ENCODE data around the gene TMEM134.

Gene TMEM134

GRCh38 chr11:67457453-67457852 is 11.6 kb downstream of the TMEM134 start:
- Histone ChIP-seq H3K4me1 (ENCODE audit: control insufficient read depth, insufficient read depth, low read length, poor library complexity, severe bottlenecking) (no peaks in the 10 kb centered on the region), H3K36me3 (ENCODE audit: control insufficient read depth, insufficient read depth, low read length) (no peaks in the 10 kb centered on the region), H3K27ac (ENCODE audit: insufficient read depth, low read length, poor library complexity, severe bottlenecking) (no peak overlapping the region), H3K9me3 (ENCODE audit: control insufficient read depth, low read length) (no peaks in the 10 kb centered on the region), H3K27me3 (replicated peaks; ENCODE audit: control insufficient read depth, insufficient read depth, low read length, poor library complexity, severe bottlenecking) (no peaks in the 10 kb centered on the region), H3K4me3 (ENCODE audit: insufficient read depth, low read depth, low read length, poor library complexity, severe bottlenecking) (no peak overlapping the region)
- no peak for DNase-seq

- DNase-seq = no peak
- no peaks in the 10 kb centered on the region for H3K4me1 ChIP-seq (ENCODE audit: control insufficient read depth, insufficient read depth, low read length, poor library complexity, severe bottlenecking)
- no peaks in the 10 kb centered on the region for H3K36me3 ChIP-seq (ENCODE audit: control insufficient read depth, insufficient read depth, low read length)
- H3K27me3 ChIP-seq (replicated peaks; ENCODE audit: control insufficient read depth, insufficient read depth, low read length, poor library complexity, severe bottlenecking) = no peaks in the 10 kb centered on the region
- H3K27ac ChIP-seq (ENCODE audit: insufficient read depth, low read length, poor library complexity, severe bottlenecking) = no peak overlapping the region
- H3K9me3 ChIP-seq (ENCODE audit: control insufficient read depth, low read length) = no peaks in the 10 kb centered on the region
- no peak overlapping the region for H3K4me3 ChIP-seq (ENCODE audit: insufficient read depth, low read depth, low read length, poor library complexity, severe bottlenecking)
Measured at GRCh38 chr11:67456068-67456705, 12.9 kb downstream of the TMEM134 start.

- Histone ChIP-seq H3K9me3 (ENCODE audit: control insufficient read depth, low read length) (no peaks in the 10 kb centered on the region), H3K4me3 (ENCODE audit: insufficient read depth, low read depth, low read length, poor library complexity, severe bottlenecking) (no peak within 1 kb of the TSS), H3K36me3 (ENCODE audit: control insufficient read depth, insufficient read depth, low read length) (no peaks in the 10 kb centered on the region), H3K27me3 (replicated peaks; ENCODE audit: control insufficient read depth, insufficient read depth, low read length, poor library complexity, severe bottlenecking) (no peaks in the 10 kb centered on the region), H3K27ac (ENCODE audit: insufficient read depth, low read length, poor library complexity, severe bottlenecking) (no peak within 1 kb of the TSS), H3K4me1 (ENCODE audit: control insufficient read depth, insufficient read depth, low read length, poor library complexity, severe bottlenecking) (no peaks in the 10 kb centered on the region)
- DNase-seq = no peak
Measured at GRCh38 chr11:67455054-67455453, 14.0 kb downstream of the TMEM134 start, which contains the start of gene CABP4. Gene CABP4 (plus strand): TSS chr11:67455354. CDS start chr11:67455424, 70 bp downstream.

GRCh38 chr11:67453816-67454732 is 15.0 kb downstream of the TMEM134 start:
- Histone ChIP-seq H3K36me3 (ENCODE audit: control insufficient read depth, insufficient read depth, low read length) (no peaks in the 10 kb centered on the region), H3K27ac (ENCODE audit: insufficient read depth, low read length, poor library complexity, severe bottlenecking) (no peak overlapping the region), H3K4me1 (ENCODE audit: control insufficient read depth, insufficient read depth, low read length, poor library complexity, severe bottlenecking) (peaks cover 4% of the 10 kb centered on the region), H3K27me3 (replicated peaks; ENCODE audit: control insufficient read depth, insufficient read depth, low read length, poor library complexity, severe bottlenecking) (no peaks in the 10 kb centered on the region), H3K4me3 (ENCODE audit: insufficient read depth, low read depth, low read length, poor library complexity, severe bottlenecking) (no peak overlapping the region), H3K9me3 (ENCODE audit: control insufficient read depth, low read length) (no peaks in the 10 kb centered on the region)
- DNase-seq = no peak

GRCh38 chr11:67452141-67452952 is 16.7 kb downstream of the TMEM134 start, which contains the start of gene GPR152:
Gene GPR152 (minus strand): TSS chr11:67452729. CDS start chr11:67452724, 5 bp downstream.
- H3K4me3 ChIP-seq (ENCODE audit: insufficient read depth, low read depth, low read length, poor library complexity, severe bottlenecking) = no peak within 1 kb of the TSS
- H3K36me3 ChIP-seq (ENCODE audit: control insufficient read depth, insufficient read depth, low read length) = no peaks in the 10 kb centered on the region
- H3K27me3 ChIP-seq (replicated peaks; ENCODE audit: control insufficient read depth, insufficient read depth, low read length, poor library complexity, severe bottlenecking) = no peaks in the 10 kb centered on the region
- DNase-seq = no peak
- H3K27ac ChIP-seq (ENCODE audit: insufficient read depth, low read length, poor library complexity, severe bottlenecking) = no peak within 1 kb of the TSS
- peaks cover 15% of the 10 kb centered on the region for H3K4me1 ChIP-seq (ENCODE audit: control insufficient read depth, insufficient read depth, low read length, poor library complexity, severe bottlenecking)
- H3K9me3 ChIP-seq (ENCODE audit: control insufficient read depth, low read length) = no peaks in the 10 kb centered on the region

- Histone ChIP-seq H3K27me3 (replicated peaks; ENCODE audit: control insufficient read depth, insufficient read depth, low read length, poor library complexity, severe bottlenecking) (no peaks in the 10 kb centered on the region), H3K27ac (ENCODE audit: insufficient read depth, low read length, poor library complexity, severe bottlenecking) (no peak overlapping the region), H3K4me3 (ENCODE audit: insufficient read depth, low read depth, low read length, poor library complexity, severe bottlenecking) (no peak overlapping the region), H3K9me3 (ENCODE audit: control insufficient read depth, low read length) (no peaks in the 10 kb centered on the region), H3K4me1 (ENCODE audit: control insufficient read depth, insufficient read depth, low read length, poor library complexity, severe bottlenecking) (peaks cover 22% of the 10 kb centered on the region), H3K36me3 (ENCODE audit: control insufficient read depth, insufficient read depth, low read length) (no peaks in the 10 kb centered on the region)
- no peak for DNase-seq
Measured at GRCh38 chr11:67451658-67451976, 17.4 kb downstream of the TMEM134 start.

- no peaks in the 10 kb centered on the region for H3K9me3 ChIP-seq (ENCODE audit: control insufficient read depth, low read length)
- no peaks in the 10 kb centered on the region for H3K36me3 ChIP-seq (ENCODE audit: control insufficient read depth, insufficient read depth, low read length)
- no peaks in the 10 kb centered on the region for H3K27me3 ChIP-seq (replicated peaks; ENCODE audit: control insufficient read depth, insufficient read depth, low read length, poor library complexity, severe bottlenecking)
- DNase-seq = no peak
- H3K4me1 ChIP-seq (ENCODE audit: control insufficient read depth, insufficient read depth, low read length, poor library complexity, severe bottlenecking) = peaks cover 26% of the 10 kb centered on the region
- H3K27ac ChIP-seq (ENCODE audit: insufficient read depth, low read length, poor library complexity, severe bottlenecking) = no peak overlapping the region
- no peak overlapping the region for H3K4me3 ChIP-seq (ENCODE audit: insufficient read depth, low read depth, low read length, poor library complexity, severe bottlenecking)
Measured at GRCh38 chr11:67450796-67451657, 18.0 kb downstream of the TMEM134 start.

GRCh38 chr11:67449116-67449844 is 19.8 kb downstream of the TMEM134 start:
- Histone ChIP-seq H3K36me3 (ENCODE audit: control insufficient read depth, insufficient read depth, low read length) (no peaks in the 10 kb centered on the region), H3K9me3 (ENCODE audit: control insufficient read depth, low read length) (no peaks in the 10 kb centered on the region), H3K4me3 (ENCODE audit: insufficient read depth, low read depth, low read length, poor library complexity, severe bottlenecking) (no peak overlapping the region), H3K27ac (ENCODE audit: insufficient read depth, low read length, poor library complexity, severe bottlenecking) (no peak overlapping the region), H3K27me3 (replicated peaks; ENCODE audit: control insufficient read depth, insufficient read depth, low read length, poor library complexity, severe bottlenecking) (no peaks in the 10 kb centered on the region), H3K4me1 (ENCODE audit: control insufficient read depth, insufficient read depth, low read length, poor library complexity, severe bottlenecking) (peaks cover 44% of the 10 kb centered on the region)
- DNase-seq = no peak

- Histone ChIP-seq H3K27me3 (replicated peaks; ENCODE audit: control insufficient read depth, insufficient read depth, low read length, poor library complexity, severe bottlenecking) (no peaks in the 10 kb centered on the region), H3K9me3 (ENCODE audit: control insufficient read depth, low read length) (no peaks in the 10 kb centered on the region), H3K27ac (ENCODE audit: insufficient read depth, low read length, poor library complexity, severe bottlenecking) (no peak overlapping the region), H3K4me1 (ENCODE audit: control insufficient read depth, insufficient read depth, low read length, poor library complexity, severe bottlenecking) (peaks cover 44% of the 10 kb centered on the region), H3K36me3 (ENCODE audit: control insufficient read depth, insufficient read depth, low read length) (no peaks in the 10 kb centered on the region), H3K4me3 (ENCODE audit: insufficient read depth, low read depth, low read length, poor library complexity, severe bottlenecking) (no peak overlapping the region)
- no peak for DNase-seq
Measured at GRCh38 chr11:67448220-67448609, 20.8 kb downstream of the TMEM134 start.

Data from effector memory CD4-positive, alpha-beta T cell (primary cell).